AG04449 (cell line): ENCODE measurements around the gene CSK.
"Not testable (repeated sequence)": the region's sequence is repeated elsewhere in the genome, so short reads cannot be mapped to it uniquely, and the experiment has no call there.

ENCODE experiments used
- CTCF ChIA-PET: fragments of 350-600 bp; formaldehyde crosslinking; extraction: SDS; loops from one replicate; lab custom pipeline; 2021; ENCODE audit warnings: antibody characterized with exemption; lab: Yijun Ruan, JAX
- POLR2A ChIA-PET: fragments of 400-600, 350-600 bp; formaldehyde crosslinking; extraction: SDS; loops from one replicate; lab custom pipeline; 2020; ENCODE audit warnings: antibody characterized with exemption, inconsistent platforms; lab: Yijun Ruan, JAX
- DNase-seq: peaks from one replicate; pipeline ENCODE4 v3.0.0-alpha.2; 2010; ENCODE audit warnings: low read depth, low spot score
- H3K4me3 ChIP-seq: 2 replicates; pipeline ENCODE4 v1.5.1; 2011; ENCODE audit warnings: low read depth, mild to moderate bottlenecking, control low read depth, low read length
- CTCF ChIP-seq: IDR thresholded peaks from one replicate; pipeline ENCODE4 v1.5.1; 2011; ENCODE audit warnings: mild to moderate bottlenecking, moderate library complexity, low read length, control low read depth, inconsistent platforms; ENCODE audit not compliant: insufficient read depth; ENCODE audit errors: missing control alignments

CSK gene

GRCh38 chr15:74783808-74784175 is 1.9 kb downstream of the CSK start:
- ChIA-PET POLR2A (interaction anchor here (0.6 to 1.2 kb wide), 3 partner anchors 112 to 154 kb away, joined by 3 to 5 read pairs (median 3); partner anchors contain the start of genes COX5A and FAM219B), CTCF (interaction anchor here (1.1 to 33.5 kb wide), 14 partner anchors 10 to 401 kb away, joined by 3 to 1672 read pairs (median 10); partner anchors contain the start of genes CLK3, RPP25 and ULK3)
- no peak for DNase-seq
- no peak for TF ChIP-seq CTCF
- peak overlapping the region; percentile 78 for H3K4me3 ChIP-seq

DNA sequence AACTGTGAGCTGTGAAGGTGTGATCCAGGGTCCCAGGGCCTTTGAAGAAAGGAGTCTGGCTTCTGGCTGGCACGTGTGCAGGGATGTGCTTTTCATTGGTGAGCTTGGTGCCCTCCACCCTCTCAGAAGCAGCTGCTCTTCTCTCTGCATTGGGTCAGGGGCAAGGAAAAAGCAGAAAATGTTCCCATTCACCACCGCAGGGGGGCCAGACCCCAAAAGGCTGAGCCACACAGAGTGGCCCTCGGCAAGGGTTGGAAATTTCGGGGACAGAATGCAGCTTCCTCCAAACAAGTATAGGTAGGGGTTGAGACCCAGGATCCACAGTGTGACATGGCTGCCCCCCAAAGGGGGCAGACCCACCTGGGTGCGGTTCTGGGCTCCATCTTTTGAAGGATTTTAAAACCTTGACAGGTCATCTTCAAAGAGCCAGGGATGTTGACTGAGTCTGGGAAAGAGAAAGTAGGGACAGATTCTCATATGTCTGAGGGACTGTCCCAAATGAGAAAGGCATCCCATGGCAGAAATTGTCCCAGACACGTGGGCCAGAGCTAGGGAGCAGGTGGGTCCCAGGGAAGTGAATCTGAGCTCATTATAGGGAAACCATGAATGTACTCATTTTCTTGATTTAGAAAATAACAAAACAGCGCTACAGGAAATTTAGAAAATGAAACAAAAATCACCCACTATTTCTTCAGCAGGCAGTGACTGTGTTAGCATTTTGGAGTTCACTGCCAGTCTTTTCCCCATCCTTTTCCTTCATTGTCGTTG is 2.7 kb downstream of the CSK start:
- H3K4me3 ChIP-seq = no peak overlapping the region; the same call in 1 of the 2 replicates
- DNase-seq = no peak
- CTCF ChIA-PET = interaction anchor here (1.1 to 33.5 kb wide), 13 partner anchors 9 to 402 kb away, joined by 5 to 1672 read pairs (median 11); partner anchors contain the start of genes CLK3, RPP25 and ULK3
- no peak for TF ChIP-seq CTCF
- POLR2A ChIA-PET = interaction anchor here (0.6 to 1.2 kb wide), 2 partner anchors 111 to 122 kb away, joined by 3 to 5 read pairs; partner anchors contain the start of gene FAM219B

GRCh38 chr15:74785194-74786032 is 3.5 kb downstream of the CSK start:
- H3K4me3 ChIP-seq = no peak overlapping the region

DNA sequence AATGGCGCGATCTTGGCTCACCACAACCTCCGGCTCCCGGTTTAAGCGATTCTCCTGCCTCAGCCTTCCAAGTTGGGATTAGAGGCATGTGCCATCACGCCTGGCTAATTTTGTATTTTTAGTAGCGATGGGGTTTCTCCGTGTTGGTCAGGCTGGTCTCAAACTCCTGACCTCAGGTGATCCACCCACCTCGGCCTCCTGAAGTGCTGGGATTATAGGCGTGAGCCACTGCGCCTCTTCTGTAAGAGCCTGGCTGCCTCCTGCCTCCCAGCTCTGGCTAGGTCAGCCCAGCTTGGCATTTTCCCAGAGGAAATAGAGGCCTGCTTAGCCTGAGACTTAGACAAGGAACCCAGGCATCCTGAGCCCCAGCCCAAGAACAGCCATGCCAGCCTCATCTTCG is 4.2 kb downstream of the CSK start:
- POLR2A ChIA-PET, H3K4me3 ChIP-seq, DNase-seq: not testable (repeated sequence)
- CTCF ChIA-PET = interaction anchor here (1.2 to 33.5 kb wide), 8 partner anchors 15 to 167 kb away, joined by 3 to 1672 read pairs (median 78); partner anchors contain the start of genes CLK3, RPP25 and ULK3

More at GRCh38 chr15:74785194-74786032, 3.5 kb downstream of the CSK start:
- DNase-seq = no peak
- CTCF ChIA-PET = interaction anchor here (1.2 to 33.5 kb wide), 8 partner anchors 8 to 168 kb away, joined by 3 to 1672 read pairs (median 132); partner anchors contain the start of genes CLK3 and RPP25
- POLR2A ChIA-PET = no interaction called here
- TF ChIP-seq CTCF = no peak

GRCh38 chr15:74786551-74787165 is 4.8 kb downstream of the CSK start:
- ChIA-PET CTCF (interaction anchor here (0.7 to 33.5 kb wide), 13 partner anchors 8 to 167 kb away, joined by 3 to 1672 read pairs (median 5); partner anchors contain the start of genes CLK3, RPP25 and ULK3), POLR2A (interaction anchor here (1.0 to 1.4 kb wide), 2 partner anchors 9 to 151 kb away, joined by 4 to 5 read pairs; partner anchors contain the start of gene COX5A)
- no peak for DNase-seq
- H3K4me3 ChIP-seq = no peak overlapping the region
- TF ChIP-seq CTCF = no peak
